Calu3 (cell line): ENCODE results near the gene PLEKHO2. TPM values are rescaled to one million over a fixed set of nuclear protein-coding genes. Genes with fewer than 3 reads are reported as not detected.
A peak's percentile ranks its signal among the peaks of the same experiment; 100 is the strongest.

Experiments
- BruUV-seq: library from RNA; stranded (reverse); fragments of 400-500 nt; replicated peaks from 2 replicates; lab custom pipeline; 2021; lab: Mats Ljungman, UMichigan
- CTCF ChIA-PET: fragments of 300-600 bp; sonication (Branson Sonifier 250); formaldehyde crosslinking; loops from one replicate; lab custom pipeline; 2022; ENCODE audit warnings: antibody characterized with exemption; lab: Charles Lee
- DNase-seq: peaks from one replicate; pipeline ENCODE4 v3.0.0; 2022
- H3K27ac Mint-ChIP-seq: one replicate; pipeline ENCODE4 v1.8.0; 2022; ENCODE audit warnings: mixed read lengths; ENCODE audit not compliant: unreplicated experiment
- H3K27me3 Mint-ChIP-seq: one replicate; pipeline ENCODE4 v1.8.0; 2022; ENCODE audit warnings: mixed read lengths; ENCODE audit not compliant: unreplicated experiment
- H3K36me3 Mint-ChIP-seq: one replicate; pipeline ENCODE4 v1.8.0; 2022; ENCODE audit warnings: mild to moderate bottlenecking, moderate library complexity, mixed read lengths; ENCODE audit not compliant: insufficient read depth, unreplicated experiment
- H3K4me1 Mint-ChIP-seq: one replicate; pipeline ENCODE4 v1.8.0; 2022; ENCODE audit warnings: mild to moderate bottlenecking, low read depth, mixed read lengths; ENCODE audit not compliant: unreplicated experiment
- H3K4me3 Mint-ChIP-seq: one replicate; pipeline ENCODE4 v1.8.0; 2022; ENCODE audit warnings: mild to moderate bottlenecking, low read depth, moderate library complexity, mixed read lengths; ENCODE audit not compliant: unreplicated experiment
- H3K9me3 Mint-ChIP-seq: one replicate; pipeline ENCODE4 v1.8.0; 2022; ENCODE audit warnings: low read depth, mixed read lengths; ENCODE audit not compliant: unreplicated experiment
- intact Hi-C: fragments of 100-400 bp; cut with micrococcal nuclease; formaldehyde crosslinking; loops from one replicate; pipeline ENCODE4 v1.10.0; 2022; ENCODE audit not compliant: unreplicated experiment
- total RNA-seq: library from RNA; stranded (reverse); gene quantifications from 2 replicates; pipeline ENCODE4 v1.2.3, GENCODE V29; 2022
- TF ChIP-seq, protein P1 (sequence below): fragments of 200-600 bp; IDR thresholded peaks from one replicate; pipeline ENCODE4 v1.8.0; 2022; ENCODE audit warnings: antibody characterized with exemption; ENCODE audit not compliant: unreplicated experiment

The PLEKHO2 gene
- total RNA-seq, 1 experiment from 2014 or later, result 2.0 TPM

GRCh38 chr15:64824929-64825430 lies 16.7 kb upstream of the PLEKHO2 start:
- CTCF ChIA-PET, result interaction anchor here (0.7 to 1.1 kb wide), 3 partner anchors 11 to 115 kb away, joined by 3 to 9 read pairs (median 3); no protein-coding TSS in a partner anchor
- Mint-ChIP-seq H3K4me1 (peaks cover 19% of the 10 kb centered on the region), H3K27ac (peak overlapping the region; percentile 75), H3K27me3 (no peaks in the 10 kb centered on the region), H3K4me3 (peak overlapping the region; percentile 86), H3K36me3 (peaks cover 23% of the 10 kb centered on the region), H3K9me3 (no peaks in the 10 kb centered on the region)
- TSS peak; percentile 81 for BruUV-seq
- DNase-seq, result no peak
- TF ChIP-seq, protein P1, sequence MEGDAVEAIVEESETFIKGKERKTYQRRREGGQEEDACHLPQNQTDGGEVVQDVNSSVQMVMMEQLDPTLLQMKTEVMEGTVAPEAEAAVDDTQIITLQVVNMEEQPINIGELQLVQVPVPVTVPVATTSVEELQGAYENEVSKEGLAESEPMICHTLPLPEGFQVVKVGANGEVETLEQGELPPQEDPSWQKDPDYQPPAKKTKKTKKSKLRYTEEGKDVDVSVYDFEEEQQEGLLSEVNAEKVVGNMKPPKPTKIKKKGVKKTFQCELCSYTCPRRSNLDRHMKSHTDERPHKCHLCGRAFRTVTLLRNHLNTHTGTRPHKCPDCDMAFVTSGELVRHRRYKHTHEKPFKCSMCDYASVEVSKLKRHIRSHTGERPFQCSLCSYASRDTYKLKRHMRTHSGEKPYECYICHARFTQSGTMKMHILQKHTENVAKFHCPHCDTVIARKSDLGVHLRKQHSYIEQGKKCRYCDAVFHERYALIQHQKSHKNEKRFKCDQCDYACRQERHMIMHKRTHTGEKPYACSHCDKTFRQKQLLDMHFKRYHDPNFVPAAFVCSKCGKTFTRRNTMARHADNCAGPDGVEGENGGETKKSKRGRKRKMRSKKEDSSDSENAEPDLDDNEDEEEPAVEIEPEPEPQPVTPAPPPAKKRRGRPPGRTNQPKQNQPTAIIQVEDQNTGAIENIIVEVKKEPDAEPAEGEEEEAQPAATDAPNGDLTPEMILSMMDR, result no peak
- intact Hi-C loops, result loop anchor here (1.0 kb wide), 1 partner anchor 10 kb away; no protein-coding TSS in a partner anchor

DNA sequence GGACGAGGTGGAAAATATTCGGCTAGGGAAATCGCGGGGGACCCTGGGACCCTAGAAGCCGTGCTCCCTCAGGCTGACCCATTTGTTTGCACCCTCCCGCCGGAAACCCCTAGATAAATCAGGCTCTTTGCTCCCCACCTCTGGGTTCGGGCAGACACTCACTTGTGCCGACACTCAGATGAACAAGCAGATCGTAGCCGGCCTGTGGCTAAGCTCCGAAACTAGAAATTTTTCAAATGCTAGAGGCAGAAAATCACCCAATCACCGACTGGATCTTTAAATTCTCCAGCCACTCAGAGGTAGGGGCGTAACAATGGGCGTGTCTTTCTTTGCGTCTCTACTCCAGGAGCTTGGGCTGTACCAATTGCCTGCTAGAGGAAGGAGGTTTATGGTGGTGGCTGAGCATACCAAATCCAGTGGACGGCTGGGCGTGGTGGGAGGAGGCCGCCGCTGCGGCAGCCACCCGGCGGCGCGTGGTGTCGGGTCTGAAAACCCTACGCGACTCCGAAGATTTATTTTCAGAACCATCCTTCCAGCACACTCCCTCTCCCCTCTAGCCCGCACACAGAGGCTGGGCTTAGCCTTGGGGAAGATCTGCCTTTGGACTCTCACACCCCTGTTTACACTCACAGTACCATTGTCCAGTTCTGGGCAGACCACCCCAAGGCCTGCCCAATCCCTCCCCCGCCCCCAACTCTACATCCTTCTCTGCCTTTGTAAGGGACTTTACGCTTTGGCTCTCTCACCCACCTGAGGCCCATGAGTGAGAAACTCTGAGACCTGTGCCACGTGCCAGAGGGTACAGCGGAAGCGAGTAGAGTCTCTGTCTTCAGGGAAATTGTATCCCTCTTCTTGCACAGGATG lies 16.1 kb upstream of the PLEKHO2 start, which contains the start of gene PIF1:
TSS of gene PIF1 (minus strand) at position 217 of the 864 bp plus-strand sequence. CDS start 1,312 bp downstream, outside the sequence.
- intact Hi-C loops, result loop anchor here (1.0 kb wide), 1 partner anchor 10 kb away; no protein-coding TSS in a partner anchor
- TF ChIP-seq, protein P1, result no peak
- CTCF ChIA-PET, result interaction anchor here (0.7 to 1.1 kb wide), 3 partner anchors 10 to 114 kb away, joined by 3 to 9 read pairs (median 3); no protein-coding TSS in a partner anchor
- H3K27me3 Mint-ChIP-seq, result no peaks in the 10 kb centered on the region
- peaks cover 19% of the 10 kb centered on the region for H3K4me1 Mint-ChIP-seq
- H3K9me3 Mint-ChIP-seq, result no peaks in the 10 kb centered on the region
- peak within 1 kb of the TSS; percentile 75 for H3K27ac Mint-ChIP-seq
- peaks cover 23% of the 10 kb centered on the region for H3K36me3 Mint-ChIP-seq
- peak within 1 kb of the TSS; percentile 86 for H3K4me3 Mint-ChIP-seq
- BruUV-seq, result no TSS peak
- peak; percentile 92 for DNase-seq

DNA sequence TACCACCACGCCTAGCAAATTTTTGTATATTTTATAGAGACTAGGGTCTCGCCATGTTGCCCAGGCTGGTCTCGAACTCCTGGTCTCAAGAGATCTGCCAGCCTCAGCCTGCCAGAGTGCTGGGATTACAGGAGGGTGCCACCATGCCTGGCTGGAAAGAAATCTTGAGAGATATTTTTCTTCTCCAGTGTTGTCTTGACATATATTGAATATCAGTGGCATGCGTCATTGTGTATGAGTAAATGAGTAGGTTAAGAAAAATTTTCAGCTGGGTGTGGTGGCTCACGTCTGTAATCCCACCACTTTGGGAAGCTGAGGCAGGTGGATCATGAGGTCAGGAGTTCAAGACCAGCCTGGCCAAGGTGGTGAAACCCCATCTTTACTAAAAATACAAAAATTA lies 12.7 kb upstream of the PLEKHO2 start:
- Mint-ChIP-seq H3K27me3 (no peaks in the 10 kb centered on the region), H3K27ac (no peak overlapping the region), H3K9me3 (no peaks in the 10 kb centered on the region), H3K4me1 (peaks cover 10% of the 10 kb centered on the region), H3K4me3 (no peak overlapping the region), H3K36me3 (peaks cover 15% of the 10 kb centered on the region)
- TF ChIP-seq, protein P1, result no peak
- no TSS peak for BruUV-seq
- CTCF ChIA-PET, result interaction anchor here (0.7 kb wide), 1 partner anchor 48 kb away, joined by 3 read pairs; no protein-coding TSS in a partner anchor
- no peak for DNase-seq
- intact Hi-C loops, result no loop called here

DNA sequence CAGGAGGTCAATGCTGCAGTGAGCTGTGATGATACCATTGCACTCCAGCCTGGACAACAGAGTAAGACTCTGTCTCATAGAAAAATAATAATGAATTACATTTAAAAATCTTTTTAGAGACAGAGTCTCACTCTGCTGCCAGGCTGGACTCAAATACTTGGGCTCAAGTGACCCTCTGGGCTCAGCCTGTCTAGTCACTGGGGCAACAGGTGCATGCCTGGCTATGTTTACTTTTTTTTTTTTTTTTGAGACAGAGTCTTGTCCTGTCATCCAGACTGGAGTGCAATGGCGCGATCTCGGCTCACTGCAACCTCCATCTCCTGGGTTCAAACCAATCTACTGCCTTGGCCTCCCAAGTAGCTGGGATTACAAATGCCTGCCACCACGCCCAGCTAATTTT lies 8.0 kb upstream of the PLEKHO2 start:
- Mint-ChIP-seq H3K36me3 (peaks cover 5% of the 10 kb centered on the region), H3K9me3 (no peaks in the 10 kb centered on the region), H3K27ac (no peak overlapping the region), H3K4me3 (no peak overlapping the region), H3K27me3 (peaks cover 8% of the 10 kb centered on the region), H3K4me1 (peaks cover 18% of the 10 kb centered on the region)
- intact Hi-C loops, result no loop called here
- CTCF ChIA-PET, result interaction anchor here (0.6 to 0.7 kb wide), 2 partner anchors 134 to 583 kb away, joined by 4 to 5 read pairs; no protein-coding TSS in a partner anchor
- BruUV-seq, result no TSS peak
- DNase-seq, result no peak
- TF ChIP-seq, protein P1, result no peak
